Renal pelvis (tissue), 4 donors: ENCODE measurements around the gene RBM17. TPM values are rescaled to one million over a fixed set of nuclear protein-coding genes. Genes with fewer than 3 reads are reported as not detected.
A peak's percentile ranks its signal among the peaks of the same experiment; 100 is the strongest.
"Not testable (repeated sequence)": the region's sequence is repeated elsewhere in the genome, so short reads cannot be mapped to it uniquely, and the experiment has no call there.

Experiments used
- DNase-seq: peaks from one replicate; pipeline ENCODE4 v3.0.0-alpha.2; 2013
- polyA plus RNA-seq, 3 donors: library from polyadenylated mRNA; unstranded; fragments of 120-200 nt; gene quantifications; one replicate each; pipeline ENCODE4 v1.2.1, GENCODE V29; 2013; ENCODE audit not compliant: insufficient read length in 3 of 3

RBM17 gene
- polyA plus RNA-seq, 3 donors: 140 to 211 (median 193) TPM

GRCh38 chr10:6128591-6129251 is 39.9 kb downstream of the RBM17 start:
- no peak for DNase-seq

DNA sequence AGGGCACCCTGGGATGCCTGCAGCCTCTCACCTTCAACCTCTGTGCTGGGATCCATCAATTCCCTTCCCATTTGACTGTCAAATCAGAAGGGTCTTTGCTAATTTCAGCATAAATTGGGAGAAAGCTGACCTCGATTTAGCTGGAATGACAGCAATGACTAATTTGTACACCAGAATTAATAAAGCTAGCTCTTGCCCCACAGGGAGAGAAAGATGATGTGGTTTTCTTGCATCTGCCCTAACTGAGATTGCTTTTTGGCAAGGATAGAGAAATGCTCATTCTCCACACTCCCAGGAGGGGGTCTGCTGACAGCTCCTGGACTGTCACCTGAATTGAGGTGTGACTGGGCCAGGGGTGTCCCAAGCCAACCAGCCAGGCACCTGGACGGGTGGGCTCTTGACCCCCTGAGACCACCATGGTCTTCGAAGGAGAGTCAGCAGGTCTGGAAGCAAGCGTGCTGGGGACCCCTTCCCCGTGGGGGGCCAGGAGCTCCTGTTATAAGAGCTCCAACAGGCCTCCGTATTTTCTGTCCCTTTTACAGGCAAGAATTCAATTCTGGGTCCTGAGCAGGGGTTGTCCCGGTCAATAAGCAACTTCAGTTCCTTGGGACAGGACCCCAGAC is 42.1 kb downstream of the RBM17 start:
- no peak for DNase-seq

DNA sequence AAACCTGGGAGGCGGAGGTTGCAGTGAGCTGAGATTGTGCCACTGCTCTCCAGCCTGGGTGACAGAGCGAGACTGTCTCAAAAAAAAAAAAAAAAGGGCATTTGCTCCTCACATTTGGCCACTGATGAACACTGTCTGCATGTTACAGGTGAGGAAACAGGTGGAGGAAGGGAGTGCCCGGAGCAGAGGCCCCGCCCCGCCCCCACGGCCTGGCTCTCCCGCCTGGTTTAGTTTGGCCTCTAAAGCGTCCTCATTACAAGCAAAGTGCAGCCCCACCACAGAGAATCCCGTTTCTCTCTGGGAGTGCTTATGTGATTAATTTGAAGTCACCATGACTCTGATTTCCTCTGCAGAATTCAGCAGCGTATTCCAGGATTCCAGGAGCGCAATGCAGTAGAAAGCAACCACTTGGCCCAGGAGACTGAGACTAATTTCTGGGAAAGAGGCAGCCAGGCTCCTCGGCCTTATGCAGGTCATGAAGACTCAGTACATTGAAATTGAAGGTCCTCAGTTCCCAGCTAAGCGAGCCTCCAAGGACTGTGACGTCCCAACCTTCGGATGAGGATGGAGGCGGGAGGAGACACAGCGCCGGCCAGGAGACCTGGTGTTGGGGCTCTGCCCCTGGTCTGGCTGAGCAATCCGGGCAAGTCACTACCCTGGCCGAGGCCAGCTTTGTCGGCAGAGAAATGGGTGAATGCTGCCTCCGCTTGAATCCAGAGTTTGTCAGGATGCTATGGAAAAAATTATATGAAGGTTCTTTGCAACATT is 44.7 kb downstream of the RBM17 start:
- DNase-seq: no peak

GRCh38 chr10:6134099-6134823 is 45.4 kb downstream of the RBM17 start:
- DNase-seq: no peak

DNA sequence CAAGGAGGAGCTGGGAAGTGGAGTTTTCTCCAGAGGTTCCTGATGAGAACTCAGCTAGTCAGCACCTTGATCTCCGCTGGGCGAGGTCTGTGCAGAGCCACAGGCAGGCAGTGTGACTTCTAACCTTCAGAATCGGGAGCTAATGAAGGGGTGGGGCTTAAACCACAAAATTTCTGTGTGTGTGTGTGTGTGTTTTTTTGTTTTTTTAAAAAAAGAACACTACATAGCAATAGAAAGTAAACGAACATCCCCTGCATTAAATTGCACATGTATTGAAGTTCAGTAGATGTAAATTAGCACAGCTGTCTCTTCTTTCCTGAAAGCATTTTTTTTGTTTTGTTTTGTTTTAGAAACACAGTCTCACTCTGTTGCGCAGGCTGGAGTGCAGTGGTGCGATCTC is 46.2 kb downstream of the RBM17 start:
- no peak for DNase-seq

DNA sequence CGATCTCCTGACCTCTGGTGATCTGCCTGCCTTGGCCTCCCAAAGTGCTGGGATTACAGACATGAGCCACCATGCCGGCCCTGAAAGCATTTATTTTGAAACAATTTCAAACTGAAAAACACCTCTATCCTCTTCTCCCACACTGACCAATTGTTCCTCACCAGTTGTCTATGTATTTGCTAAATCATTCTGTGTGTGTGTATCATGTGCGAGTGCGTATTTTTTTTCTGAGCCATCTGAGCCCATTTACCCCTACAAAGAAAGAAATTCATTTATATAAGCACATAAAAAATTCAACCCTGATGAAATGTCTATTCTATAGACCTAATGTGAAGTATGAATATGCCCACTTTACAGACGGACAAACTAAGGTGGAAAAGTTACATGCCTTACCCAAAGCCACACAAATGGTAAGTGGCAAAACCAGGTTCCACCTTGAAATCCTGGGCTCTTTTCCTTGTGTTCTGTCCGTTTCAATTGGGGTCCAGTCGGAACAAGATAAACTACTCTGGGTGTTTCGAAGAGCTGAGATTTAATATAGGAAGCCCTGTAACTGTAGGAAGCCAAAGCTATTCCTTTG is 46.8 kb downstream of the RBM17 start:
- DNase-seq: no peak

- no peak for DNase-seq
Measured at GRCh38 chr10:6136215-6137201, 47.7 kb downstream of the RBM17 start.

DNA sequence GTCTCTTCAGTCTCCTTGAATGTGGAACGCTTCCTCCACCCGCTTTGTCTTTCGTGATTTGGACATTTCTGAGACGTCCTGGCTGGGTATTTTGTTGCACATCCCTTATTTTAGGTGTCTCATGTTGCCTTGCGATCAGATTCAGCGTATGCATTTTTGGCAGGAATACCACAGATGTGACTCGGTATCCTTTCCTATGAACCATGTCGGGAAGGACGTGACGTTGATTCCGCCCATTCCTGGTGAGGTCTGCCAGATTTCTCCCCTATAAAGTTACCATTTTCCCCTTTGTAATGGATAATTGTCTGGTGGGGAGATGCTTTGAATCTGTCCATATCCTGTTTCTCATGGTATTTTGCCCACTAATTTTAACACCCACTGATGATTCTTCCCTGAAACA is 49.6 kb downstream of the RBM17 start:
- no peak for DNase-seq

- DNase-seq: no peak
Measured at GRCh38 chr10:6139470-6139869, 50.6 kb downstream of the RBM17 start.

DNA sequence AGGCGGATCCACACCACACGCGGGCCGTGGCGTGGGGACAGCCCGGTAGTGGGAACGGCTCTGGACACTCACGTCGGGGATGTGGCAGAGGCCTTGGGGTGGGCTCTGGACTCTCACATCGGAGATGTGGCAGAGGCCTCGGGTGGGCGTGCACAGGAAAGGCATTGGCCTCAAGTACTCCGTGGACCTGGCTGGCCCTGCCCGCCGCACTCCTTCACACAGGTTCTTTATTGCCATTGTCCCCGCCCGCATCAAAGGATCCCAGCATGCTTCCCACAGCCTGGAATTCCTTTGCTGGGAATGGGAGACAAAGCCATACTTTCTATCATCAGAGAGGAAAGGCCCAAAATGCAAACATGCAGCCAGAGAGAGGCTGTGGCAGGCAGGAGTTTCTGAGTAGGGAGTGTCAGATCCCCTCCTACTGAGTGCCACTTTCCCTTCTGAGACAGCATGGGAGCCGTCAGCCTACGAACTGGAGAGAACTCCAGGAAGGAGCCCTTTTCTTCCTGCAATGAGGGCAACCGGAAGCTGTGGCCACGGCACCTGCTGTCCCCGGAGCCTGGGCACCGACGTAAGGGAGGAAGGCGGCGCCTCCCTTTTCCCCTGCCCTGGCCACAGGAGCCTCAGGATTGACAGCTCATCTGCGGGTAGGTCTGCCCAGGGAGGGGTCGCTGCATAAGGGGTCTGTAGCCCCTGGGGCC is 51.5 kb downstream of the RBM17 start:
- DNase-seq: no peak

DNA sequence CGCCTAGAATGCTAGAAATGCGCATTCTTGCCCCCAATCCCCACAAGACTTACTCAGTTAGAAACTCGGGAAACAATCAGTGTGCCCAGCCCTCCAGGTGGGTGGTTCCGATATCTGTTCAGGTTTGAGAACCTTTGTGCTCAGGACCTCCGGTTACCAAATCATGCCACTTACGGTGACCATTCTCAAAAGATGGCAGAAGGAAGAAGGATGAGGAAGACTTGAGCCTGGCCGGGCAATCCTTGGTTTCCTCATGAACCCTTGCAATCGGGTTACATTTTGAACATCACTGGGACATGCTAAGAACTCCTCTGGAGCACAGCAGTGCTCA is 52.1 kb downstream of the RBM17 start:
- DNase-seq: no peak

DNA sequence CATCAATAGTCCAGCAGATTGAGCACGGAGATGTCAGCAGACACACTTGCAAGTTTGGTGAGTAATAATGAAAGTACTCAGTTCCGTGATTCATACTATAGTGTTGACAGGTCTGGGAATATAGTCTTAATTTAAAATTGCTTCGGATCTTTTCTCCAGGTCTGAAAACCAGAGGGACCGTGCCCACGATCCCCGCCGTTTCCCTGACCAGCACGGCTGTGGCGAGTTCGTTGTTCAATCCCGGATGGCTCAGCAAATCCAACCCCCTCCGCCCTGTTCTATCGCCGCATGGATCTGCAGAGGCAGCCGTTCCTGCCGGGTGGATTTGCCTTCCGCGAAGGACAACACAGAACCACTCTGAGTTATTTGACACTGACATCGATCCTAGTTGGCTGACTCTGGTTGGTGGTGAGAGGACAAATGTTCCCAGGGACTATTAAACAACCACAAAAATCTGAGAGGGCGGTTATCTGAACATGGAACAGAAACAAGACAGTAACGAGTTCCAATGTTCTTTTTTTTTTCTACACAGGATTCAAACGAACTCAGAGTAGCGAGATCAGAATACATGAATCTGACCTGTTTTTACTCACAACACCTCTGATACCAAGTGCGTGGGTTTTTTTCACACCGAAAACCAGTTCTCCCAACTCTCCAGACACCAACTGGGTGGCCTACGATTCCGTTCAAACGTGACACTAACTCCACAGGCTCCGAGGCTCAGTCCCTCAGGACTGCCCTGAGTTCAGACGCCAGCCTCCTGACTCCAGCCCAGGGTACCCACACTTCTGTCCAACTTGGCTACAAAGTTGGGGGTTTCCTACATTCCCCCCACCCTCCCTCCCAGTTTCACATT is 52.7 kb downstream of the RBM17 start:
- no peak for DNase-seq

GRCh38 chr10:6142186-6142585 is 53.4 kb downstream of the RBM17 start:
- not testable (repeated sequence) for DNase-seq

GRCh38 chr10:6142644-6143043 is 53.8 kb downstream of the RBM17 start:
- DNase-seq: no peak

GRCh38 chr10:6143181-6143580 is 54.3 kb downstream of the RBM17 start:
- no peak for DNase-seq

DNA sequence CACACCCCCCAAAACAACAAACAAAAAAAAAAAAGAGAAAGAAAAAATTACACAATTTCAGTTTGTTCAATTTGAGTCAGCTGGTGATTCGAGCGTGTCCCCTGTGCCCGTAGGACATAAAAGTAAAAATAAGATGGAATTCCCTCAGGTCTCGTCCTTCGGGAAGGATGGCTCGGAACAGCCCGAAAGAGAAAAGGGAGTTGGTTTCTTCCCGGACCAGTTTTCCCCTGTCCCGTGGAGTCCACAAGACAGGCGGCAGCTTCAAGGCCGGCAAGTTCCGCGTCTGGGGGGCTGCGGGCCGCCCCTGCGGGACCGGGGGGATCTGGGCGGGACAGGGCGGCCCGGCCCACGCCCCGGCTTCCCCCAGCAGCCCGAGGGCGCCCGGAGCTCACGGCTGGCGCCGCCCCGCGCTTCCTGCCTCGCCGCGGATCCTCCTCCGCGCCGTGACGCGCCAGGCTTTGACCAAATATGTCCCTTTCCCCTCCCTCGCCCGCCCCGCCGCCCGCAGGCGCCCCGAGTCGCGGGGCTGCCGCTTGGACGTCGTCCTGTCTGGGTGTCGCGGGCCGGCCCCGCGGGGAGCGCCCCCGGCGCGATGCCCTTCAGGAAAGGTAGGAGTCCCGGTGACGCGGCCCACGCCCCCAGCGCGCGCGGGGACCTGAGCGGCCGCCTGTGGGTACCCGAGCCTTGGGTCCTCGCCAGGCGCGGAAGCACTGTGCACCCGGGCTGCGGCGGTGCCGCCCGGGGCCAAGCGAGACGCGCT is 55.8 kb downstream of the RBM17 start:
- peak; percentile 85 for DNase-seq

DNA sequence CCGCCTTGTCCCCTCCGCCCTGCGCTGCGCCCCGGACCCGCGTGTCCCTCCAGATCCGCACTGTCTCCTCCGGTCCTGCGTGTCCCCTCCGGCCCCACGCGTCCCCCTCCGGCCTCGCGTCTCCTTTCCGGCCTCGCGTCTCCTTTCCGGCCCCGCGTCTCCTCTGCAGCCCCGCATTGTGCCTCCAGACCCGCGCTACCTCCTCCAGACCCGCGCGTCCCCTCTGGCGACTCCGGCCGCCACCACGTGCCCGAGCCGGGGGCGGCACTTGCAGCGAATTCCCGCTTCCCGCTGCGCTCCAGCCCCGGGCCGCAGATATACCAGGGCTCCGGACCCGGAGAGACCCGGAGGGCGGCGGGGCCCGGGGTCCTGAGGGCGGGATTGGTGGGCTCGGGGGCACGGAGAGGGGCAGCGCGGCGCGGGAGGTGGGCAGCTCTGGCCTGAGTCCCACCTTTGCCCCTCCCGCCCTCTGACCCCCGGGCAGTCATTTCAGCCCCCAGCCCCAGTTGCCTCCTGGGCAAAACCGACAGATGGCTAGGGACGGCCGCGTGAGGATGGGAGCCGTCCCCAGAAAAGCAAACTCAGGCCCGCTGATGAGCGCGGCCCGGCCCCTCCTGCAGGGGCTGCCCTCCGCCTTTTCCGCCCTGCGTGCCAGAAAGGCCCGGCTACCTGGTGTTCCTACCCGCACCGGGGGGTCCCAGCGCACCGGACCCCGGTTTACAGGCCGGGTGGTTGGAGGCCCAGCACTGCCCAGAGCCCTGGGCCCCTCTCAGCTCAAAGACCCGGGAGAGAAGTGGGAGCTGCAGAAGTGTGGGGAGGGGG is 56.5 kb downstream of the RBM17 start:
- no peak for DNase-seq
